ENCODE measurements around the gene PTPRZ1.

DNA sequence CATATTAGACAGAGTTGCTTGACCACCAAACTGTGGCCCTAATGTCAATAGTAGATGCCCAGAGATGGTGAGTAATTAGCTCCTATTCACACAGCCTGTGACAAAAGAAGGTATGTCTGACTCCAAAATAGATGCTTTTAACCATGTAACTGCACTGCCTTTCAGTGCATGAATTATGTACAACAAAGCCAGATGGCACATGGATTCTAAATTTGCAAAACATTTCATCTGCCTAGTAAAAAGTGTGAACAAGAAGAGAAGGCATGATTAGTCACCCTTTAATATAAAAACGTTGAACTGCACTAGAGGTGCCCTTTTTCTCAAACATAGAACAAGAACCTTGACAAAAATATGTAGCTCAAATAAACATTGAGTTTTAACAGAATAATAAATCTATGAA lies 35.5 kb upstream of the PTPRZ1 start:
- TF ChIP-seq CEBPB (IDR thresholded peaks at IDR 0.05) (no peak), EP300 (IDR thresholded peaks at IDR 0.05; ENCODE audit: borderline replicate concordance) (no peak), YY1 (IDR thresholded peaks at IDR 0.05; ENCODE audit: low read depth) (no peak), EGR1 (IDR thresholded peaks at IDR 0.05) (no peak)
- TF ChIP-seq, protein P1, sequence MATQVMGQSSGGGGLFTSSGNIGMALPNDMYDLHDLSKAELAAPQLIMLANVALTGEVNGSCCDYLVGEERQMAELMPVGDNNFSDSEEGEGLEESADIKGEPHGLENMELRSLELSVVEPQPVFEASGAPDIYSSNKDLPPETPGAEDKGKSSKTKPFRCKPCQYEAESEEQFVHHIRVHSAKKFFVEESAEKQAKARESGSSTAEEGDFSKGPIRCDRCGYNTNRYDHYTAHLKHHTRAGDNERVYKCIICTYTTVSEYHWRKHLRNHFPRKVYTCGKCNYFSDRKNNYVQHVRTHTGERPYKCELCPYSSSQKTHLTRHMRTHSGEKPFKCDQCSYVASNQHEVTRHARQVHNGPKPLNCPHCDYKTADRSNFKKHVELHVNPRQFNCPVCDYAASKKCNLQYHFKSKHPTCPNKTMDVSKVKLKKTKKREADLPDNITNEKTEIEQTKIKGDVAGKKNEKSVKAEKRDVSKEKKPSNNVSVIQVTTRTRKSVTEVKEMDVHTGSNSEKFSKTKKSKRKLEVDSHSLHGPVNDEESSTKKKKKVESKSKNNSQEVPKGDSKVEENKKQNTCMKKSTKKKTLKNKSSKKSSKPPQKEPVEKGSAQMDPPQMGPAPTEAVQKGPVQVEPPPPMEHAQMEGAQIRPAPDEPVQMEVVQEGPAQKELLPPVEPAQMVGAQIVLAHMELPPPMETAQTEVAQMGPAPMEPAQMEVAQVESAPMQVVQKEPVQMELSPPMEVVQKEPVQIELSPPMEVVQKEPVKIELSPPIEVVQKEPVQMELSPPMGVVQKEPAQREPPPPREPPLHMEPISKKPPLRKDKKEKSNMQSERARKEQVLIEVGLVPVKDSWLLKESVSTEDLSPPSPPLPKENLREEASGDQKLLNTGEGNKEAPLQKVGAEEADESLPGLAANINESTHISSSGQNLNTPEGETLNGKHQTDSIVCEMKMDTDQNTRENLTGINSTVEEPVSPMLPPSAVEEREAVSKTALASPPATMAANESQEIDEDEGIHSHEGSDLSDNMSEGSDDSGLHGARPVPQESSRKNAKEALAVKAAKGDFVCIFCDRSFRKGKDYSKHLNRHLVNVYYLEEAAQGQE (IDR thresholded peaks at IDR 0.05; ENCODE audit: low read depth) = no peak
